Fibroblast of the conjunctiva (primary cell): Measurements from ENCODE around the gene AP3B1.

Experiments used
- DNase-seq: peaks from one replicate; pipeline ENCODE4 v3.0.0-alpha.2; 2010; ENCODE audit warnings: low read depth

Gene AP3B1

DNA sequence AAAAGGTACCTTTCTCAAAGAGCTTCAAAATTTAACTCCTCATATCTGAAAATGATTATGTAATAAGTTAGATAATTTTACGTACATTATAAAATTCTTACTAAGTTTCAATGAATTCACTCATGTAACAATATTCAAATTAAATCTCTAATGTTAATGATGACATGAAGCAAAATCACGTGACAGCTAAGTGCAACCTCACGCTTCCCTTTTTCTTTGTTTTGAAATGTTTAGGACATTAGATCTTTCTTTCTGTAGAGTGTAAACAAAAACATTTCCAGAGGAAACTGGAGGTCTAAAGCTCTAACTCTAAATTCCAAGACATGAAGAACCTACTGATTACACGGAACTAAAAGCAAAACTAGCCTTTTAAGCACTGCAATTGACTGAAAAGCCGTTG lies 291.0 kb downstream of the AP3B1 start:
- DNase-seq, result no peak

DNA sequence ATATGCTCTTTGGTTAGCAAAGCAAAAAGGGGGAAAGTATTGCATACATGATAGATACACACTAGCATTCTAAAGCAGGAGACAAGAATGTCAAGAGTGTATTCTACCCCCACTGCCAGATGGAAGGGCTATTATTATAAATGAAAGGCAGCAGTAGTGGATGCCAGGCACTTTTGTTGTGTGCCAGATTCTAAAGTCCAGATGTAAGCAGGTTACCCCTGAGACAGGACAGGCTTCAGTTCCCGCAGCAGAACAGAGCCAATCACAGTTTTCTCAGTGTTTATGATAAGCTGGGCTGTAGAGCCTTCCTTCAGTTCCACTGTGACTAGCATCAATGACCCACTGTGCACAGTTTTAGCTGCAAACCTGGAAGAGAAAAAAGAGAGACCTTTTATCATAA lies 291.8 kb downstream of the AP3B1 start:
- DNase-seq, result no peak

- no peak for DNase-seq
Observed at GRCh38 chr5:78001197-78001596, 293.3 kb downstream of the AP3B1 start.

DNA sequence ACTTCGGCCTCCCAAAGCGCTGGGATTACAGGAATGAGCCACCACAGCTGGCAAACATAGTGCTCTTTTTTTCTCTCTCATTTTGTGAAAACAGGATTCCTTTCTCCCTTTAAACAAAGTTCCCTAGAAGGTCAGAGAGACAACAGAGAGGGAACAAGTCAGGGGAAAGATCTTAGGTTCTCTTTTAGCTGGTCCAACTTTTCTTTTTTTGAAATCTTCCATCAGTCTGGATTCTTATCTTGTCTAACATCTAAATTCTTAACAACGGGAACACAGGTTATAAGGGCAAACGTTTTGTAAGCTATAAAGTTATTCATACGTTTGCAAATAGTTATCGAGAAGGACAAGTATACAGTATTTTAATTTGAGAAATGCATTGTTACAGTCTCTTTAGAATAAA lies 294.3 kb downstream of the AP3B1 start:
- no peak for DNase-seq

- DNase-seq, result no peak
Observed at GRCh38 chr5:77999399-77999798, 295.1 kb downstream of the AP3B1 start.

- no peak for DNase-seq
Observed at GRCh38 chr5:77996943-77997342, 297.6 kb downstream of the AP3B1 start.

- no peak for DNase-seq
Observed at GRCh38 chr5:77995793-77996409, 298.6 kb downstream of the AP3B1 start.

GRCh38 chr5:77994943-77995342 lies 299.6 kb downstream of the AP3B1 start:
- no peak for DNase-seq

GRCh38 chr5:77993855-77994318 lies 300.6 kb downstream of the AP3B1 start:
- DNase-seq, result no peak

DNA sequence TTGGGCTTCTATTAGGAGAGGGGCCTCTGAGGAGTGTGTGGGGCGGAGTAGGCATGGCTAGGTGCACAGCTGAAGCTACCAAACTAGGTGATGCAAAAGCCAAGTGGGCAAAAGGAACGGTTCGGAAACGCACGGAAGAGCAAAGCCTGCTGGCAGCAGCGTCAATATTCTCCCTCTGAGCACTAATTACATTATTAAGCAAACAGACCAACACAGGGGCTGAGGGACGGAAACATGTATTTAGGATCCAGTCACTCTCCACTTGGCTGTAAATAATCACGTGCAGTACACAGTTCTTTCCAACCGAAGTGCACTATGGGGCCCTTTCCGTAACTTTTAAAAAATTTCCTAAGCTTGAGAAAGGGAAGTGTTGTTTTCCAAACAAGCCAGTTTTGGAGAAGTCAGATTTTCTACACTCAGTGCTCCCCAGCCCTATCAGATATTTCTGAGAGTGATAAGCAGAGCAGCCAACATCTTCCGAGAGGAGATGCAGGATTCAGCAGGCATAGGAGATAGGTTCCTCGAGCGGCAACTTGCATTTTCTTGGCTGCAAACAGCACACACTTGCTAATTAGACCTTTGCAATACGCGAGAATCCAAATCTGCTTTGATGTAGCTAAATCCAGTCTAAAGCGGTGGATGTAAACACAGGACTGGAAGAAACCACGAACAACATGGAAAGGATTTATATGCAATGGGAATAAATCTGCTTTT lies 301.2 kb downstream of the AP3B1 start:
- DNase-seq, result no peak

GRCh38 chr5:77991084-77991483 lies 303.4 kb downstream of the AP3B1 start:
- DNase-seq, result no peak

- no peak for DNase-seq
Observed at GRCh38 chr5:77990020-77990419, 304.5 kb downstream of the AP3B1 start.

DNA sequence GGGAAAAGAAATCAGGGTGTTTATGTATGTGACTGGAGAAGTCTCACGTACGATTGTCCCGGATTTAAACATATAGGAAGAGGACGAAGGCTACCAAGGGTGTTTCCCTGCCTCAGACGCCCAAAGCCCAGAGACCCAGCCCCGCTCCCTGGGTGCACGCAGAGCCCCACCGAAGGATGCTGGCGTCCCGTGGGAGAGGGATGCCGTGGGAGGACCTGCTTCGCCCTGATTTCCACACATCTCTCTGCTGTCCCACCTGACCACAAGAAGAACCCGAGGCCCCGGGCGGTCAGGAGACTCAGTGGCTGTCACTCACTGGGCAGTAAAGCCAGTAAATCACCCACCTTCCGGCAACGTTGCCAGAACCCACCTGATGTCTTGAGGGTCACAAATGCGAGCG lies 306.5 kb downstream of the AP3B1 start:
- DNase-seq, result no peak

DNA sequence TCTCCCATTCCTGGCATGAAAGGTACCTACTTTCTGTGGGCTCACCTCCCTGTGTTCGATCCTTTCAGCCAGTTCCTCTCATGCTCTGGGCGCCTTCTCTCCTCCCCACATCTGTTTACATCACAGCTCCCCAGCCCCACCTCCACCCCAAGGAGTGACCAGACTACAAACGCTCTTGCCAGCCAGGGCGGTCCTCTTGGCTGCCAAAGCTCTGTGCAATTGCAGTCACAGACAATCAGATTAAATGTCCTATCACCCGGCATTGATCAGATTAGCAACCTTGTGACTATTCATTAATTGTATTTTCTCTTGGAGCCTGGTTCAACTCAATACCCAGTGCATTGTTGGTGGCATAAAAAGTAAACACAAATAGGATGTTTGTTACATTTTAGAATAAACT lies 307.2 kb downstream of the AP3B1 start:
- no peak for DNase-seq

- no peak for DNase-seq
Observed at GRCh38 chr5:77986261-77986660, 308.2 kb downstream of the AP3B1 start.

DNA sequence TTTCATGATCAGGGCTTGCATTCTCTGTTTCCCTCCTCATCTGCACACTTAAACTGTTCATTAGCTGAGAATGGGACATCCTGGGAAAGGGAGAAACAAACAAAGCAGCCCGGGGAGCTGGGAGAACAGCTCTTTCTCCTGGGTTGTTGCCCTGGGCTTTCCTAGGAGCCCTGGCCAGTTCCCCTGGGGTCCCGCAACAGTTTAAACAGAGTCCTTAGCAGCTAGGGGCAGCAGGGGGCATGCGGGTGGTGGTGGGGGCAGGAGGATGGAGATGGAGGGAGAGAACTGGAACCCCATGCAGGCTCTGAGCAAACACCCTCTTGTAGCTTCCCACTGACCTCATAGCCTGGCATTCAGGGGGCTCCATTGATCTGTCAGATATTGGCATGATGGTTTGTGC lies 309.3 kb downstream of the AP3B1 start:
- DNase-seq, result no peak

DNA sequence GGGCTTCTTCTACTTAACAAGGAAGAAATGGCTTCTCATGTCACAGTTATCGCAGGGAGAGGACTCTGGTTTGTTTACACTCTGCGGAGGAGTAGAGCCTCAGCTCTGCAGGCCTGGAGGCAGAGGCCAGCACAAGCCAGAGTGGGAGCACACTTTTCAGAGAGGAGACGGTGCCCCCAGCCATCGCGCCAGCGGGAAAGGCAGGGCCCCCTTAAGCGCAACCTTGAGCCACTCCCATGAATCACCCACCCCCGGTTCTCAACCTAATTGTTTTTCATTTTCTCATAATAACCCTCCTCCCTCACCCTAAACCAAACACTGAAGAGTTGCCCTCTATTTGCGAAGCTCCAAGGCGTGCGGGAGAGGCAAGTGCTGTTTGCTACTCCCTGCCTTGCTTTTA lies 309.9 kb downstream of the AP3B1 start:
- DNase-seq, result no peak

DNA sequence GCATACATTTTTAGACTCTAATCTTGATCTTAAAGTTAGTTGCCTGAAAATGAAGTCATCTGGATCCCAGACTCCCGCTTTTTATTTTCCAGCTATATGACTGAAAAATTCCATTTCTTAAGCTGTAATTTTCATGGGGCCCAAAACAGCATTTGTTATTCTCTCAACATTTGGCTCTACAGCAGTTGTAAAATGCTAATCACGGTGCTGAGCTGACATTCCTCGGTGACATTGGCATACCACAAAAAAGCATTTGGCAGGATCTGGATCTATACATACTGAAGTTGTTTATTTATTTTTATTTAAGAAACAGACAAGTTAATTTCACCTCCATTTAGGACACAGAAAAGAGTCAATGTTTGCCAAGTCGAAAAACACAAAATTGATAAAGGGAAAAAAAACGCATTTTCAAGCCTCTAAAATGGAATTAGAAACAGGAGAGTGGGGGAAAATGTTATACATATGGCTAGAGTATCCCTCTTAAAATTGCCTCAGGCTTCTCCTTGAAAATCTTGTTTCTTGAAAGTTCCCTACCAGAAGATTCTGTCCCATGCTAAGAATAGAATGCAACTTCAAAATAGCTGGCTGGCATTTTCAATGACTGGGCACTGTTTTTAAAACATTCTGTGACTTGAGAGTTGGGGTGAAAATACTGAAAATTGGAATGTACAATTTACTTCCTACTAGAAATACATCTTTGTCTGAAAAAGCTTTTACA lies 310.9 kb downstream of the AP3B1 start:
- no peak for DNase-seq

DNA sequence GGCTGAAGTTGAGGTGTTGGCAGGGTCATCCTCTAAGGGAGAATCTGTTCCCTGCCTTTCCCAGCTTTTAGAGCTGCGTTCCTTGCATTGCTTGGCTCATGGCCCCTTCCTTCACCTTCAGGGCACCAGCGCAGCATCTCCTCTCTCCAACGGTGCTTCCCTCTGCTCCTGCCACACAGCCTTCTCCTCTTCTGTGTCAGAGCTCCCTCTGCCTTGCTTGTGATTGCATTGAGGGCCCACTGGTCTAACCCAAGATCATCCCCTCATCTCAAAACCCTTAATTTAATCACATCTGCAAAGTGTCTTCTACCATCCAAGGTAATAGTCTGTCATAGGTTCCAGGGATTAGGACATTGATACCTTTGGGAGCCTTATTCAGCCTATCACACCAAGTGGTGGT lies 312.7 kb downstream of the AP3B1 start:
- no peak for DNase-seq

DNA sequence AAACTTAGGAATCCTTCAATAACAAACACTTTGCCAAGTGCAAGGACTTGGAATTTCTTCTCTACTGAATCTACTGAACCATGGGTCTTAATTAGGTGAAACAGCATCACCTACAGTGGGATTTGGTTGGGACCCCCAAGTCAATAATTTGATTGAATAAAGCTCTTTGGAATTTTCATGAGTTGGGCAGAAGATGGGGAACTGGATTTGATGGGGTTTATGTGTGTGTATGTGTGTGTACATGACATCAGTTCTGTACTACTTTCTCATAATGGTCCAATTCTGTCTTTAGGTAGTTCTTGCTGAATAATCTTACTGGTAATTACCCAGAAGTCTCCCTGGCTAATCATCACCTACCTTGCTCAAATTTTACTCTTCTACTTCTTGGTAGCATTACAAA lies 319.9 kb downstream of the AP3B1 start:
- no peak for DNase-seq

GRCh38 chr5:77973253-77973609 lies 321.3 kb downstream of the AP3B1 start:
- no peak for DNase-seq

GRCh38 chr5:77972469-77973252 lies 321.8 kb downstream of the AP3B1 start:
- no peak for DNase-seq
